HFFc6 (cell line): ENCODE results near the gene GPC6. TPM values are rescaled to one million over a fixed set of nuclear protein-coding genes. Genes with fewer than 3 reads are reported as not detected.
A peak's percentile ranks its signal among the peaks of the same experiment; 100 is the strongest.

Experiments
- DNase-seq: peaks from one replicate; pipeline ENCODE4 v3.0.0-alpha.2; 2018
- H3K27ac Mint-ChIP-seq: 2 replicates; pipeline ENCODE4 v1.8.0; 2020; ENCODE audit warnings: mild to moderate bottlenecking, mixed read lengths
- H3K27me3 Mint-ChIP-seq: 2 replicates; pipeline ENCODE4 v1.8.0; 2021; ENCODE audit warnings: mild to moderate bottlenecking, moderate library complexity, mixed read lengths; ENCODE audit not compliant: insufficient read depth
- H3K36me3 Mint-ChIP-seq: 2 replicates; pipeline ENCODE4 v1.8.0; 2021; ENCODE audit warnings: low read depth, mixed read lengths
- H3K4me1 Mint-ChIP-seq: 2 replicates; pipeline ENCODE4 v1.8.0; 2020; ENCODE audit warnings: low read depth, mixed read lengths
- H3K4me3 Mint-ChIP-seq: 2 replicates; pipeline ENCODE4 v1.8.0; 2020; ENCODE audit warnings: mild to moderate bottlenecking, moderate library complexity, mixed read lengths
- H3K9me3 Mint-ChIP-seq: 2 replicates; pipeline ENCODE4 v1.8.0; 2020; ENCODE audit warnings: mild to moderate bottlenecking, mixed read lengths
- CTCF ChIP-seq: fragments of 200-600 bp; sonication (generic); IDR thresholded peaks from 2 replicates; pipeline ENCODE4 v1.5.0; 2021; ENCODE audit warnings: antibody characterized with exemption, mild to moderate bottlenecking
- total RNA-seq, 6 experiments: library from RNA; stranded (reverse); fragmentation: NEBNext Ultra II Directional; extraction: Animal tissue kit (Norgen Biotek cat#: 25700); gene quantifications; 2 replicates in 1 of 6; 3 replicates in 5 of 6; pipeline ENCODE4 v1.2.3, GENCODE V29; 2021

Gene GPC6
- total RNA-seq, 6 experiments from 2014 or later = 3.0 to 5.3 (median 4.4) TPM

GRCh38 chr13:93947651-93948050 is 721.0 kb downstream of the GPC6 start:
- H3K4me1 Mint-ChIP-seq = no peaks in the 10 kb centered on the region
- no peaks in the 10 kb centered on the region for H3K36me3 Mint-ChIP-seq
- H3K27me3 Mint-ChIP-seq = no peaks in the 10 kb centered on the region
- H3K9me3 Mint-ChIP-seq = no peaks in the 10 kb centered on the region
- no peak overlapping the region for H3K4me3 Mint-ChIP-seq
- no peak overlapping the region for H3K27ac Mint-ChIP-seq
- DNase-seq = no peak
- TF ChIP-seq CTCF = no peak

- Mint-ChIP-seq H3K36me3 (no peaks in the 10 kb centered on the region), H3K9me3 (no peaks in the 10 kb centered on the region), H3K4me3 (no peak overlapping the region), H3K27ac (no peak overlapping the region), H3K4me1 (no peaks in the 10 kb centered on the region), H3K27me3 (no peaks in the 10 kb centered on the region)
- TF ChIP-seq CTCF = no peak
- DNase-seq = no peak
Observed at GRCh38 chr13:93948162-93948922, 721.7 kb downstream of the GPC6 start.

- no peak overlapping the region for H3K27ac Mint-ChIP-seq
- peak; percentile 46 for TF ChIP-seq CTCF
- no peaks in the 10 kb centered on the region for H3K4me1 Mint-ChIP-seq
- no peaks in the 10 kb centered on the region; the same call in 1 of the 2 replicates for H3K27me3 Mint-ChIP-seq
- peak; percentile 8 for DNase-seq
- no peaks in the 10 kb centered on the region for H3K9me3 Mint-ChIP-seq
- no peak overlapping the region for H3K4me3 Mint-ChIP-seq
- H3K36me3 Mint-ChIP-seq = no peaks in the 10 kb centered on the region
Observed at GRCh38 chr13:93951108-93951507, 724.5 kb downstream of the GPC6 start.

- Mint-ChIP-seq H3K9me3 (no peaks in the 10 kb centered on the region), H3K4me1 (no peaks in the 10 kb centered on the region), H3K27ac (no peak overlapping the region), H3K4me3 (no peak overlapping the region), H3K27me3 (no peaks in the 10 kb centered on the region; the same call in 1 of the 2 replicates), H3K36me3 (no peaks in the 10 kb centered on the region)
- TF ChIP-seq CTCF = no peak
- no peak for DNase-seq
Observed at GRCh38 chr13:93951951-93952350, 725.3 kb downstream of the GPC6 start.

GRCh38 chr13:93953841-93954240 is 727.2 kb downstream of the GPC6 start:
- H3K36me3 Mint-ChIP-seq = no peaks in the 10 kb centered on the region
- no peaks in the 10 kb centered on the region for H3K4me1 Mint-ChIP-seq
- no peak for DNase-seq
- no peak for TF ChIP-seq CTCF
- H3K4me3 Mint-ChIP-seq = no peak overlapping the region
- H3K27me3 Mint-ChIP-seq = no peaks in the 10 kb centered on the region; the same call in 1 of the 2 replicates
- H3K9me3 Mint-ChIP-seq = no peaks in the 10 kb centered on the region
- no peak overlapping the region for H3K27ac Mint-ChIP-seq
